ENCODE results near the gene NEU4.
"Not testable (repeated sequence)": the region's sequence is repeated elsewhere in the genome, so short reads cannot be mapped to it uniquely, and the experiment has no call there.

Gene NEU4

GRCh38 chr2:241811952-241812729 lies 3.1 kb downstream of the NEU4 start:
- FAIRE-seq = no peak
- no peak for DNase-seq (ENCODE audit: insufficient read length, low spot score)

GRCh38 chr2:241812730-241813643 lies 4.0 kb downstream of the NEU4 start:
- FAIRE-seq (no peak), DNase-seq (ENCODE audit: insufficient read length, low spot score) (no peak)

GRCh38 chr2:241813644-241814392 lies 4.8 kb downstream of the NEU4 start:
- FAIRE-seq = no peak
- no peak for DNase-seq (ENCODE audit: insufficient read length, low spot score)

GRCh38 chr2:241814393-241814642 lies 5.3 kb downstream of the NEU4 start:
- no peak for FAIRE-seq
- DNase-seq (ENCODE audit: insufficient read length, low spot score) = no peak

- FAIRE-seq = no peak
- DNase-seq (ENCODE audit: insufficient read length, low spot score) = no peak
Observed at GRCh38 chr2:241814643-241815476, 5.9 kb downstream of the NEU4 start.

- DNase-seq (ENCODE audit: insufficient read length, low spot score) = no peak
- no peak for FAIRE-seq
Observed at GRCh38 chr2:241815477-241816430, 6.8 kb downstream of the NEU4 start.

- DNase-seq (ENCODE audit: insufficient read length, low spot score) = no peak
- no peak for FAIRE-seq
Observed at GRCh38 chr2:241816431-241817121, 7.6 kb downstream of the NEU4 start.

GRCh38 chr2:241817126-241817820 lies 8.3 kb downstream of the NEU4 start:
- FAIRE-seq (peak; percentile 28), DNase-seq (ENCODE audit: insufficient read length, low spot score) (no peak)

GRCh38 chr2:241817821-241818215 lies 8.8 kb downstream of the NEU4 start:
- DNase-seq (ENCODE audit: insufficient read length, low spot score); FAIRE-seq: not testable (repeated sequence)

- FAIRE-seq (no peak), DNase-seq (ENCODE audit: insufficient read length, low spot score) (no peak)
Observed at GRCh38 chr2:241818229-241818942, 9.4 kb downstream of the NEU4 start.

GRCh38 chr2:241818943-241819270 lies 9.9 kb downstream of the NEU4 start:
- DNase-seq (ENCODE audit: insufficient read length, low spot score) (no peak), FAIRE-seq (no peak)

- DNase-seq (ENCODE audit: insufficient read length, low spot score); FAIRE-seq: not testable (repeated sequence)
Observed at GRCh38 chr2:241819947-241820624, 11.1 kb downstream of the NEU4 start.

- DNase-seq (ENCODE audit: insufficient read length, low spot score) (no peak), FAIRE-seq (no peak)
Observed at GRCh38 chr2:241820625-241821384, 11.8 kb downstream of the NEU4 start.

GRCh38 chr2:241821460-241822263 lies 12.7 kb downstream of the NEU4 start:
- DNase-seq (ENCODE audit: insufficient read length, low spot score) = no peak
- no peak for FAIRE-seq

GRCh38 chr2:241822264-241822623 lies 13.3 kb downstream of the NEU4 start:
- FAIRE-seq (no peak), DNase-seq (ENCODE audit: insufficient read length, low spot score) (no peak)
